HL-60 (cell line): ENCODE results near the gene RSRC1.

Source experiments
- DNase-seq, 2 experiments: peaks; one replicate each; pipeline ENCODE4 v3.0.0-alpha.2; 2010 to 2020; ENCODE audit warnings: low read depth in 1 of 2, low spot score in 1 of 2
- H3K27ac ChIP-seq: fragments of 250-450 bp; sonication (Bioruptor Pico); replicated peaks from 2 replicates; pipeline ENCODE4 v1.5.1; 2020; ENCODE audit warnings: mild to moderate bottlenecking, moderate library complexity
- H3K27me3 ChIP-seq: fragments of 250-450 bp; sonication (Bioruptor Pico); 2 replicates; pipeline ENCODE4 v1.5.1; 2021; ENCODE audit warnings: mild to moderate bottlenecking, moderate library complexity; ENCODE audit not compliant: insufficient read depth, poor library complexity, severe bottlenecking
- H3K4me3 ChIP-seq: replicated peaks from 2 replicates; pipeline ENCODE4 v1.5.1; 2011; ENCODE audit warnings: mild to moderate bottlenecking, control low read depth, low read length; ENCODE audit not compliant: insufficient read depth
- GABPA ChIP-seq: IDR thresholded peaks from 2 replicates; pipeline ENCODE4 v1.6.1; 2012; ENCODE audit warnings: low read depth
- POLR2AphosphoS5 ChIP-seq: IDR thresholded peaks from 2 replicates; pipeline ENCODE4 v1.6.1; 2012; ENCODE audit warnings: low read depth
- SPI1 ChIP-seq: IDR thresholded peaks from 2 replicates; pipeline ENCODE4 v1.6.1; 2012; ENCODE audit warnings: low read depth, mild to moderate bottlenecking, borderline replicate concordance
- TF ChIP-seq, protein P1 (sequence below): IDR thresholded peaks from one replicate; pipeline ENCODE4 v1.5.1; 2011; ENCODE audit warnings: low read length, control low read depth, inconsistent platforms; ENCODE audit not compliant: insufficient read depth
- TF ChIP-seq, protein P2 (sequence below): IDR thresholded peaks from 2 replicates; pipeline ENCODE4 v1.6.1; 2012; ENCODE audit warnings: low read depth; ENCODE audit not compliant: insufficient replicate concordance

Gene RSRC1

DNA sequence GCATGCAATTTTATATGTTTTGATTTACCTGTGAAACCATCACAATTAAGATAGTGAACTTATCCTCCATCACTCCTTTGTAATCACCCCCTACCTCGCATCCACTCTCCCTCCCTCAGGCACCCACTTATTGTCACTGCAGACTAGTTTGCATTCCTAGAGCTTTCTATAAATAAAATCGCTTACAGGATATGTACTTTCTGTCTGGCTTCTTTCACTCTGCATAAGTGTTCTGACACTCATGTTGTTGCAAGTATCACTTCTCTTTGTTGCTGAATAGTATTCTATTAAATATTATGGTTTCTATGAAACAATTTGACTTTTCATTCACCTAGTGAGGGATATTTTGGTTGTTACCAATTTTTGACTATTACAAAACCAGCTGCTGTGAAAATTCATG is 139.3 kb downstream of the RSRC1 start:
- no peak for DNase-seq
- TF ChIP-seq POLR2AphosphoS5: no peak
- TF ChIP-seq, protein P1, sequence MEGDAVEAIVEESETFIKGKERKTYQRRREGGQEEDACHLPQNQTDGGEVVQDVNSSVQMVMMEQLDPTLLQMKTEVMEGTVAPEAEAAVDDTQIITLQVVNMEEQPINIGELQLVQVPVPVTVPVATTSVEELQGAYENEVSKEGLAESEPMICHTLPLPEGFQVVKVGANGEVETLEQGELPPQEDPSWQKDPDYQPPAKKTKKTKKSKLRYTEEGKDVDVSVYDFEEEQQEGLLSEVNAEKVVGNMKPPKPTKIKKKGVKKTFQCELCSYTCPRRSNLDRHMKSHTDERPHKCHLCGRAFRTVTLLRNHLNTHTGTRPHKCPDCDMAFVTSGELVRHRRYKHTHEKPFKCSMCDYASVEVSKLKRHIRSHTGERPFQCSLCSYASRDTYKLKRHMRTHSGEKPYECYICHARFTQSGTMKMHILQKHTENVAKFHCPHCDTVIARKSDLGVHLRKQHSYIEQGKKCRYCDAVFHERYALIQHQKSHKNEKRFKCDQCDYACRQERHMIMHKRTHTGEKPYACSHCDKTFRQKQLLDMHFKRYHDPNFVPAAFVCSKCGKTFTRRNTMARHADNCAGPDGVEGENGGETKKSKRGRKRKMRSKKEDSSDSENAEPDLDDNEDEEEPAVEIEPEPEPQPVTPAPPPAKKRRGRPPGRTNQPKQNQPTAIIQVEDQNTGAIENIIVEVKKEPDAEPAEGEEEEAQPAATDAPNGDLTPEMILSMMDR: no peak
- TF ChIP-seq, protein P2, sequence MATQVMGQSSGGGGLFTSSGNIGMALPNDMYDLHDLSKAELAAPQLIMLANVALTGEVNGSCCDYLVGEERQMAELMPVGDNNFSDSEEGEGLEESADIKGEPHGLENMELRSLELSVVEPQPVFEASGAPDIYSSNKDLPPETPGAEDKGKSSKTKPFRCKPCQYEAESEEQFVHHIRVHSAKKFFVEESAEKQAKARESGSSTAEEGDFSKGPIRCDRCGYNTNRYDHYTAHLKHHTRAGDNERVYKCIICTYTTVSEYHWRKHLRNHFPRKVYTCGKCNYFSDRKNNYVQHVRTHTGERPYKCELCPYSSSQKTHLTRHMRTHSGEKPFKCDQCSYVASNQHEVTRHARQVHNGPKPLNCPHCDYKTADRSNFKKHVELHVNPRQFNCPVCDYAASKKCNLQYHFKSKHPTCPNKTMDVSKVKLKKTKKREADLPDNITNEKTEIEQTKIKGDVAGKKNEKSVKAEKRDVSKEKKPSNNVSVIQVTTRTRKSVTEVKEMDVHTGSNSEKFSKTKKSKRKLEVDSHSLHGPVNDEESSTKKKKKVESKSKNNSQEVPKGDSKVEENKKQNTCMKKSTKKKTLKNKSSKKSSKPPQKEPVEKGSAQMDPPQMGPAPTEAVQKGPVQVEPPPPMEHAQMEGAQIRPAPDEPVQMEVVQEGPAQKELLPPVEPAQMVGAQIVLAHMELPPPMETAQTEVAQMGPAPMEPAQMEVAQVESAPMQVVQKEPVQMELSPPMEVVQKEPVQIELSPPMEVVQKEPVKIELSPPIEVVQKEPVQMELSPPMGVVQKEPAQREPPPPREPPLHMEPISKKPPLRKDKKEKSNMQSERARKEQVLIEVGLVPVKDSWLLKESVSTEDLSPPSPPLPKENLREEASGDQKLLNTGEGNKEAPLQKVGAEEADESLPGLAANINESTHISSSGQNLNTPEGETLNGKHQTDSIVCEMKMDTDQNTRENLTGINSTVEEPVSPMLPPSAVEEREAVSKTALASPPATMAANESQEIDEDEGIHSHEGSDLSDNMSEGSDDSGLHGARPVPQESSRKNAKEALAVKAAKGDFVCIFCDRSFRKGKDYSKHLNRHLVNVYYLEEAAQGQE: no peak
- no peak for TF ChIP-seq GABPA
- TF ChIP-seq SPI1: no peak
- no peak overlapping the region for H3K27ac ChIP-seq
- no peaks in the 10 kb centered on the region for H3K27me3 ChIP-seq
- H3K4me3 ChIP-seq: no peak overlapping the region

DNA sequence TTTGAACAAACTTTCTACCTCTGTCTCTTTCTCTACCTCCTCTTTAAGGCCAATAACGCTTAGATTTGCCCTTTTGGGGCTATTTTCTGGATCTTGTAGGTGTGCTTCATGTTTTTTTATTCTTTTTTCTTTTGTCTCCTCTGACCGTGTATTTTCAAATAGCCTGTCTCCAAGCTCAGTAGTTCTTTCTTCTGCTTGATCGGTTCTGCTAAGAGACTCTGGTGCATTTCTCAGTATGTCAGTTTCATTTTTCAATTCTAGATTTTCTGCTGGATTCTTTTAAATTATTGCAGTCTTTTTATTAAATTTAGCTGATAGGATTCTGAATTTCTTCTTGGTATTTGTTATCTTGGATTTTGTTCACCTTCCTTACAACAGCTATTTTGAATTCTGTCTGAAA is 148.7 kb downstream of the RSRC1 start:
- DNase-seq: no peak
- Histone ChIP-seq H3K27ac (no peak overlapping the region), H3K4me3 (no peak overlapping the region), H3K27me3 (no peaks in the 10 kb centered on the region)
- no peak for TF ChIP-seq POLR2AphosphoS5
- TF ChIP-seq SPI1: no peak

- no peak overlapping the region for H3K27ac ChIP-seq
- TF ChIP-seq, protein P1: no peak
- TF ChIP-seq, protein P2: no peak
- TF ChIP-seq POLR2AphosphoS5: no peak
- no peak for TF ChIP-seq SPI1
- TF ChIP-seq GABPA: no peak
- no peaks in the 10 kb centered on the region for H3K27me3 ChIP-seq
- no peak for DNase-seq
- H3K4me3 ChIP-seq: no peak overlapping the region
Observed at GRCh38 chr3:158260392-158260791, 150.5 kb downstream of the RSRC1 start.

DNA sequence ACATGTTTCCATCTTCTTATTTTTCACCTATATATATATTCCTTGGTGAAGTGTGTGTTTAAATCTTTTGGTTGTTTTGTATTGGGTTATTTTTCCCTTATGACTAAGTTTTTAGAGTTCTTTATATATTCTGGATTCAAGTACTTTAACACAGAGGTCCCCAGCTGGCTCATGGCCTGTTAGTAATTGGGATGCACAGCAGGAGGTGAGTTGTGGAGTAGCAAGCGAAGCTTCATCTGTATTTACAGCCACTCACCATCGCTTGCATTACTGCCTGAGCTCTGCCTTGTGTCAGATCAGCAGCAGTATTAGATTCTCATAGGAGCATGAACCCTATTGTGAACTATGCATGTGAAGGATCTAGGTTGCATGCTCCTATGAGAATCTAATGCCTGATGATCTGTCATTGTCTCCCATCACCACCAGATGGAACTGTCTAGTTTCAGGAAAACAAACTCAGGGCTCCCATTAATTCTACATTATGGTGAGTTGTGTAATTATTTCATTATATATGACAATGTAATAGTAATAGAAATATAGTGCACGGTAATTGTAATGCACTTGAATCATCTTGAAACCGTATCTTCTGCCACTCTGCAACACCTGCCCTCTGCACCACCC is 151.6 kb downstream of the RSRC1 start:
- DNase-seq: no peak
- TF ChIP-seq SPI1: no peak
- TF ChIP-seq, protein P2: no peak
- no peak for TF ChIP-seq POLR2AphosphoS5
- TF ChIP-seq GABPA: no peak
- TF ChIP-seq, protein P1: no peak
- no peak overlapping the region for H3K27ac ChIP-seq
- H3K4me3 ChIP-seq: no peak overlapping the region
- no peaks in the 10 kb centered on the region for H3K27me3 ChIP-seq
